Aortic smooth muscle cell (primary cell): ENCODE measurements around the gene OR5AN1. TPM values are rescaled to one million over a fixed set of nuclear protein-coding genes. Genes with fewer than 3 reads are reported as not detected.

ENCODE experiments used
- total RNA-seq: library from RNA; depleted of rRNA; stranded (reverse); fragments of >200 nt; gene quantifications from 2 replicates; pipeline ENCODE4 v1.2.3, GENCODE V29; 2014

OR5AN1 gene, protein sequence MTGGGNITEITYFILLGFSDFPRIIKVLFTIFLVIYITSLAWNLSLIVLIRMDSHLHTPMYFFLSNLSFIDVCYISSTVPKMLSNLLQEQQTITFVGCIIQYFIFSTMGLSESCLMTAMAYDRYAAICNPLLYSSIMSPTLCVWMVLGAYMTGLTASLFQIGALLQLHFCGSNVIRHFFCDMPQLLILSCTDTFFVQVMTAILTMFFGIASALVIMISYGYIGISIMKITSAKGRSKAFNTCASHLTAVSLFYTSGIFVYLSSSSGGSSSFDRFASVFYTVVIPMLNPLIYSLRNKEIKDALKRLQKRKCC
- not detected in 2 replicates for total RNA-seq

DNA sequence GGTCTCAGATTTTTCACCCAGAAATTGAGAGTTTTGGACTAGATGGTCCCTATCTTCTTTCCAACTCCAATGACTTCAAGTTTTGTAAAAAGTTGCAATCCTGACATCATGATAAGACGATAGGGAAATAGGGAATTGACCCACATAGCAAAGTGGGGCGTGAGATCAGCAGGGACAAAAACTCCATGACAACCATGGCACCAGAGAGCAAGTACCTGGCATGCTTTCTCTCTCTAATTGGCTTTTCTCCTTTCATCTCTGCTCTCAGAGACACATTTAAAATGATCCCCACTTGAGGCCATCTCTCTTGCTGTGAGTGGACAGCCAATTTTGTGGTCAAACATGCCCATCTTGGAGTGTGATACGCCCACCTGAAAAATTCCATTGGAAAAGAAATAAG is at the start of gene OR5AN1:
Gene OR5AN1, plus strand, starts transcription at position 301 of the 400 bp plus-strand sequence. CDS start 5,564 bp downstream, outside the sequence.

Other genes with a start within 250 kb of the OR5AN1 start
- gene FAM111A, start 216.0 kb upstream of the OR5AN1 start, total RNA-seq, result 52.8 and 62.5 TPM in 2 replicates
- 4.8 and 5.0 TPM in 2 replicates for gene DTX4, start 186.8 kb upstream of the OR5AN1 start, total RNA-seq
- under 0.01 TPM in 1 of 2 replicates, not detected in the other for gene MPEG1, start 146.0 kb upstream of the OR5AN1 start, total RNA-seq
- not detected in 2 replicates for gene OR5A2, start 67.5 kb downstream of the OR5AN1 start, total RNA-seq
- gene OR5A1, start 77.6 kb downstream of the OR5AN1 start, total RNA-seq, result not detected in 2 replicates
- gene OR4D6, start 98.1 kb downstream of the OR5AN1 start, total RNA-seq, result not detected in 2 replicates
- gene OR4D10, start 114.4 kb downstream of the OR5AN1 start, total RNA-seq, result not detected in 2 replicates
- gene OR4D11, start 144.7 kb downstream of the OR5AN1 start, total RNA-seq, result not detected in 2 replicates
- not detected in 2 replicates for gene OR4D9, start 152.6 kb downstream of the OR5AN1 start, total RNA-seq